Retina (tissue), 1 donor: ENCODE data around the gene CXorf58.
"Not testable (repeated sequence)": the region's sequence is repeated elsewhere in the genome, so short reads cannot be mapped to it uniquely, and the experiment has no call there.

Experiments used
- DNase-seq: peaks from one replicate; pipeline ENCODE4 v3.0.0-alpha.2; 2016

CXorf58 gene

DNA sequence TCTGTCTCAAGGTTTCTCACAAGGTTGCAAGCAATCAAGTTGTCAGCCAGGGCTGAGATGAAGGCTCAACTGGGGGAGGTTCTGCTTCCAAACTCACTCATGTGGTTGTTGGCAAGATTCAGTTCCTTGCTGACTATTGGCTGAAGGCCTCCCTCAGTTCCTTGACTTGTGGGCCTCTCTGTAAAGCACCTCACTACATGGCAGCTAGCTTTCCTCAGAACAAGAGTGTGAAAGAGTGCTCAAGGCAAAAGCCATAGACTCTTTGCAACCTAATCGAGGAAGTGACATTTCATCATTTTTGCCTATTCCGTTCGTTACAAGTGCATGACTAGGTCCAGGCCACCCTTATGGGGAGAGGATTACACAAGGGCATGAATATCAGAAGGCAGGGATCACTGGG is 52.0 kb downstream of the CXorf58 start:
- no peak for DNase-seq

GRCh38 chrX:23964191-23964590 is 56.4 kb downstream of the CXorf58 start:
- DNase-seq: no peak

- DNase-seq: not testable (repeated sequence)
Observed at GRCh38 chrX:23965630-23966029, 57.8 kb downstream of the CXorf58 start.

- DNase-seq: no peak
Observed at GRCh38 chrX:23978491-23978890, 70.7 kb downstream of the CXorf58 start.

DNA sequence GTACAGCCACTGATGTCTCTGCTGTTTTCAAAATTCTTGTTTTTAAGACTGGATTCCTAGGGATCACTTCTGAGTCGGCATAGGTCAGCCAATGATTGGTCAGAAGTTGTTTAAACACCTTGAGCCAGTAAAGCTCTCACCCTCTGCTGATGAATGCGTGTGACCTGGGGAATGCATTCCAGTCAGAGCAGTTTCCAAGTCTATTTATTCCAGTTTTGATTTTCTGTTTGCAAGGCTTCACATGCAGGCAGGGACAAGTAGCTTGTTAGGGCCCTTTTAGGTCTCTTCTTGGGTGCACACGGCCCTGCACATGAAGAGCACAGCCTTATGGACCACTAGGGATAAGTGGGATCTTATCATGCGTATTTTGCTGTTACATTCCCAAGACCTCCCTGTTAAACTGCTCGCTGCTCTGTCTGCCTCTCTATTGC is 72.2 kb downstream of the CXorf58 start:
- no peak for DNase-seq

DNA sequence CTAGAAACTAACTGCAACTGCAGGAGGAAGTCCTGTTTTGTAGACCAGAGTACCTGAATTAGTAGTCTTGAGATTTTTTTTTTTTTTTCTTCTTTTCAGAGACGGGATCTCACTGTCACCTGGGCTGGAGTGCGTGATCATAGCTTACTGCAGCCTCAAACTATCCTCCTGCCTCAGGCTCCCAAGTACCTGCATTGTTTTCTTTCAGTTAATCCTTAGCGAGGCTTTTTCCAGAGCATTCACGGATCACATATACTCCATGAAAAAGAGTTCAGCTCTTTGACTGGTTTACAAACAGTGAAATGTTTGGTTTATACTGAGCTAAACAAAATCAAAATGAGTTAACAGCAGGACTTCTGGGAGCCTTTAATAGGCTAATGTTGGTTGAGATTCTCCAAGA is 73.4 kb downstream of the CXorf58 start:
- no peak for DNase-seq

GRCh38 chrX:23981711-23982110 is 73.9 kb downstream of the CXorf58 start:
- no peak for DNase-seq

DNA sequence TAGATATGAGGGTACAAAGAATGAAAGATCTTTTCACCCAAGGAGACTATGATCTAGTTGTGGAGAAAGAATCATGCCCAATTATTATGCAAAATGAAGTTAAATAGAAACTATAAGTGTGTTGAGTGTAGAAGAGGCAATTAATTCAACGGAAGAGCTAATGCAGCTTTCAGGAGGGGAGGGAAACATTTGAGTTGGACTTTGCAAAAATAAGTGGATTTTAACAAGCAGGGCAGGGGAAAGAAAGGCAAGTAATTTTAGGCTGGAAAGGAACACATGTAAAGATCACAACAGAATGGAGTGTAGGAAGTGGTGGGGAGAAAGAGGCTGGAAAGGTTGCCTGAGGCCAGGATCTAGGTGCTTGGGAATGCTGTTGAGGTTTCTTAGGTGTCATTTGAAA is 75.1 kb downstream of the CXorf58 start:
- DNase-seq: no peak
